KMS-11 (cell line): ENCODE results near the gene SPAG17.

Experiments
- H2AFZ ChIP-seq: fragments of 200-600 bp; sonication (generic); 2 replicates; pipeline ENCODE4 v1.6.1; 2016; ENCODE audit warnings: antibody characterized with exemption, mixed run types, low read depth
- H3K27ac ChIP-seq: fragments of 200-600 bp; sonication (generic); 2 replicates; pipeline ENCODE4 v1.6.1; 2016; ENCODE audit warnings: mild to moderate bottlenecking, mixed run types
- H3K27me3 ChIP-seq: fragments of 200-600 bp; sonication (generic); 2 replicates; pipeline ENCODE4 v1.6.1; 2017; ENCODE audit warnings: mild to moderate bottlenecking, low read depth, mixed run types, moderate library complexity; ENCODE audit not compliant: insufficient read depth
- H3K36me3 ChIP-seq: fragments of 200-600 bp; sonication (generic); 2 replicates; pipeline ENCODE4 v1.6.1; 2017; ENCODE audit warnings: mild to moderate bottlenecking, mixed run types; ENCODE audit not compliant: insufficient read depth
- H3K4me1 ChIP-seq: fragments of 200-600 bp; sonication (generic); 2 replicates; pipeline ENCODE4 v1.6.1; 2016; ENCODE audit warnings: mild to moderate bottlenecking, low read depth, mixed run types; ENCODE audit not compliant: poor library complexity, severe bottlenecking
- H3K4me2 ChIP-seq: fragments of 200-600 bp; sonication (generic); 2 replicates; pipeline ENCODE4 v1.7.0; 2016; ENCODE audit warnings: mild to moderate bottlenecking, mixed run types
- H3K4me3 ChIP-seq: fragments of 200-600 bp; sonication (generic); IDR thresholded peaks from 2 replicates; pipeline ENCODE4 v1.6.1; 2017; ENCODE audit warnings: low read depth, low read length, mixed read lengths; ENCODE audit not compliant: insufficient read depth
- H3K79me2 ChIP-seq: fragments of 200-600 bp; sonication (generic); 2 replicates; pipeline ENCODE4 v1.6.1; 2016; ENCODE audit warnings: low read depth, mixed run types; ENCODE audit not compliant: insufficient read depth
- H3K9ac ChIP-seq: fragments of 200-600 bp; sonication (generic); 2 replicates; pipeline ENCODE4 v1.6.1; 2016; ENCODE audit warnings: mild to moderate bottlenecking, mixed run types
- H4K20me1 ChIP-seq: fragments of 200-600 bp; sonication (generic); 2 replicates; pipeline ENCODE4 v1.6.1; 2016; ENCODE audit warnings: mild to moderate bottlenecking, mixed run types; ENCODE audit not compliant: insufficient read depth
- CTCF ChIP-seq: fragments of 200-600 bp; sonication (generic); conservative IDR thresholded peaks from 2 replicates; pipeline ENCODE4 v1.6.1; 2017; ENCODE audit warnings: low read depth, mild to moderate bottlenecking, antibody characterized with exemption, low read length, moderate library complexity, mixed read lengths

Gene SPAG17

GRCh38 chr1:118012515-118013124 is 172.4 kb downstream of the SPAG17 start:
- Histone ChIP-seq H3K4me2 (no peak overlapping the region), H3K36me3 (no peaks in the 10 kb centered on the region), H3K4me1 (no peaks in the 10 kb centered on the region), H3K9ac (no peak overlapping the region), H4K20me1 (no peaks in the 10 kb centered on the region), H3K4me3 (no peak overlapping the region), H3K27ac (no peak overlapping the region), H3K79me2 (no peaks in the 10 kb centered on the region), H2AFZ (no peak overlapping the region), H3K27me3 (no peaks in the 10 kb centered on the region)
- TF ChIP-seq CTCF = no peak

- Histone ChIP-seq H3K27me3 (no peaks in the 10 kb centered on the region), H2AFZ (no peak overlapping the region), H3K79me2 (no peaks in the 10 kb centered on the region), H4K20me1 (no peaks in the 10 kb centered on the region), H3K4me2 (no peak overlapping the region), H3K36me3 (no peaks in the 10 kb centered on the region), H3K9ac (no peak overlapping the region), H3K4me1 (no peaks in the 10 kb centered on the region), H3K4me3 (no peak overlapping the region), H3K27ac (no peak overlapping the region)
- no peak for TF ChIP-seq CTCF
Observed at GRCh38 chr1:118008011-118008410, 177.0 kb downstream of the SPAG17 start.

- Histone ChIP-seq H3K79me2 (no peaks in the 10 kb centered on the region), H3K4me1 (no peaks in the 10 kb centered on the region), H3K9ac (no peak overlapping the region), H3K27ac (no peak overlapping the region), H3K4me3 (no peak overlapping the region), H4K20me1 (no peaks in the 10 kb centered on the region), H3K27me3 (no peaks in the 10 kb centered on the region), H2AFZ (no peak overlapping the region), H3K4me2 (no peak overlapping the region), H3K36me3 (no peaks in the 10 kb centered on the region)
- TF ChIP-seq CTCF = no peak
Observed at GRCh38 chr1:118007391-118007790, 177.6 kb downstream of the SPAG17 start.

- Histone ChIP-seq H3K27me3 (no peaks in the 10 kb centered on the region), H3K79me2 (no peaks in the 10 kb centered on the region), H3K4me2 (no peak overlapping the region), H4K20me1 (no peaks in the 10 kb centered on the region), H3K4me1 (no peaks in the 10 kb centered on the region), H3K4me3 (no peak overlapping the region), H3K36me3 (no peaks in the 10 kb centered on the region), H3K9ac (no peak overlapping the region), H2AFZ (no peak overlapping the region), H3K27ac (no peak overlapping the region)
- TF ChIP-seq CTCF = no peak
Observed at GRCh38 chr1:118004312-118004711, 180.7 kb downstream of the SPAG17 start.
